Measurements from ENCODE around the gene PTPRJ. TPM values are rescaled to one million over a fixed set of nuclear protein-coding genes. Genes with fewer than 3 reads are reported as not detected.
A peak's percentile ranks its signal among the peaks of the same experiment; 100 is the strongest.

The PTPRJ gene
- total and polyA plus RNA-seq, 10 donors = 6.4 to 135 (median 74.6) TPM

DNA sequence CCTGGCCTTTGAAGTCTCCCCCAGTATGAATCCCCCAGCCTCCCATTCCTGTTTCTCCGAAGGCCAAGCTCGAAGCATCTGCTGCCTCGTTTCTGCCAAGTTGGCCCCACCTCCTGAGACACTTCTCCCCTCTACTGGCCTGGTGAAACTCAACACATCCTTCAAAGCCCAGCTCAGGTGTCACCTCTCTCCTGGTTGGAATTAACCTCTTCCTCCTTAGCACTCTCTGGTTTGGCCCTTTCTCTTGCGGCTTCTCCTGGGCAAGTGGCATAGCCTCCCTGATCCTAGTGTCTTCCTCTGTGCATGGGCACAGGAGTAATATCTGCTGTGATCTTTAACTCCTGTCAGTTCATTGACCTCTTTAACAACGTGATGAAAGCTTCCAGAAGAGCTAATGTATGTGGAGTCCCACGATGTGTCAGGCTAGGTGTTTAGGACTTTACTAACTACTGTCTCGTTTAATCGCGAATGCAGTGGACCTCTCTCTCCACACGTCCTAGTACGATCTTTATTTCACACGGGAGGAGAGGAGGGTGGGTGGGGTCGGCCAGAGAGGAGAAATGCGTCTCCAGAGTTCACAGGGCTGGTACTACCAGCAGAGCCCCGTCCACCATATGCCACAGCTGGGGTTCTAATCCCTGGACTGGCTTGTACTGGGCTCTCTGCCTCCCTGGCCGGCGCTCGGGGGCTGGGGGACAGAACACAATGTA is 826 bp upstream of the PTPRJ start:
- H3K9me3 ChIP-seq = no peaks in the 10 kb centered on the region
- peaks cover 21 to 79% (median 46%) of the 10 kb centered on the region in 6 donors for H3K4me1 ChIP-seq
- peaks cover 0 to 5% (median 0%) of the 10 kb centered on the region in 6 donors for H3K36me3 ChIP-seq
- H3K27me3 ChIP-seq (replicated peaks in 1 of 7) = no peaks in the 10 kb centered on the region
- DNase-seq = no peak
- 49 to 61% (median 54%) methylated on average over 14 to 18 of the region's 18 CpGs for WGBS, 5 donors
- intact Hi-C loops (cut with DNase I; ENCODE audit: low total_unique reads) = no loop called here
- H3K4me3 ChIP-seq = peak overlapping the region in 7 of 8 donors; percentile 79 to 96 (median 84)
- H3K27ac ChIP-seq = peak overlapping the region in 7 of 8 donors; percentile 29 to 95 (median 91)
- TF ChIP-seq POLR2AphosphoS5 (IDR thresholded peaks at IDR 0.05) = no peak
- TF ChIP-seq CTCF (IDR thresholded peaks at IDR 0.05 in 8 of 11, conservative IDR thresholded peaks at IDR 0.05 in 3 of 11) = no peak
- no peak for TF ChIP-seq POLR2A (IDR thresholded peaks at IDR 0.05)

DNA sequence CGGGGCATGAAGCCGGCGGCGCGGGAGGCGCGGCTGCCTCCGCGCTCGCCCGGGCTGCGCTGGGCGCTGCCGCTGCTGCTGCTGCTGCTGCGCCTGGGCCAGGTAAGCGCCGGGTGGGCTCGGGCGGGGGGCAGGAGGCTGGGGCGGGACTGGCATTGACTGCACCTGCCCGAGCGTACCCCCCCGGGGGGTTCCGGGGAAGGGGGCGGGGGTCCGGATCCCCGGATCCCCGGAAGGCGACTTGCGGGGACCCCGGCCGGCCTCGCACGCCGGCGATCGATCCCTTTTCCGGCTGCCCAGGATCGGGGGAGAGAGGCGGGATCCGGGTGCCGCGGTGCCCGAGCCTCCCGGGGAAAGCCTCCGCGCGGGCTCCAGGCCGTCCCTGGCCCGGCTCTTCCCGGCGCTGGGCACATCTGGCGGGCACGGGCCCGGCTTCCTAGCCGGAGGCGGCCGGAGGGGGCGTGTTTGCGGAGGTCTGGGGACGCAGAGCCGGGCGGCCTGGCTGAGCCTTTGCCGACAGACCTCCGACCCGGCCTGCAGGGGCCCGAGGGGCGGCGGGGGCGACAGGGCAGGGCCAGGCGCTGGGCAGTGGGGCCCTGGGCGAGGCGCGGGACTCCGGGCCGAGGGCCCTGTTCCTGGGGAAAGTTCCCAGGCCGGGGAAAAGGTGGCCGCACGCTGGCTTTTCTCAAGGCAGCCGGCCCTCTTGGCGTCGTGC is 705 bp downstream of the PTPRJ start:
- Histone ChIP-seq H3K9me3 (no peaks in the 10 kb centered on the region), H3K27ac (peak overlapping the region; percentile 80 to 95 (median 91)), H3K36me3 (peaks cover 0 to 17% (median 0%) of the 10 kb centered on the region in 6 donors), H3K4me3 (peak overlapping the region; percentile 79 to 96 (median 84)), H3K4me1 (peaks cover 22 to 79% (median 48%) of the 10 kb centered on the region in 6 donors), H3K27me3 (replicated peaks in 1 of 7) (no peaks in the 10 kb centered on the region)
- DNase-seq = peak; percentile 91
- TF ChIP-seq POLR2A (IDR thresholded peaks at IDR 0.05) (no peak), CTCF (IDR thresholded peaks at IDR 0.05 in 8 of 11, conservative IDR thresholded peaks at IDR 0.05 in 3 of 11) (peak in 8 of 11 experiments; percentile 7 to 54 (median 34)), POLR2AphosphoS5 (IDR thresholded peaks at IDR 0.05) (peak in 1 of 3 donors; percentile 55)
- intact Hi-C loops (cut with DNase I; ENCODE audit: low total_unique reads) = no loop called here
- 0 to 1% (median 1%) methylated on average over 40 to 82 of the region's 82 CpGs for WGBS, 5 donors

DNA sequence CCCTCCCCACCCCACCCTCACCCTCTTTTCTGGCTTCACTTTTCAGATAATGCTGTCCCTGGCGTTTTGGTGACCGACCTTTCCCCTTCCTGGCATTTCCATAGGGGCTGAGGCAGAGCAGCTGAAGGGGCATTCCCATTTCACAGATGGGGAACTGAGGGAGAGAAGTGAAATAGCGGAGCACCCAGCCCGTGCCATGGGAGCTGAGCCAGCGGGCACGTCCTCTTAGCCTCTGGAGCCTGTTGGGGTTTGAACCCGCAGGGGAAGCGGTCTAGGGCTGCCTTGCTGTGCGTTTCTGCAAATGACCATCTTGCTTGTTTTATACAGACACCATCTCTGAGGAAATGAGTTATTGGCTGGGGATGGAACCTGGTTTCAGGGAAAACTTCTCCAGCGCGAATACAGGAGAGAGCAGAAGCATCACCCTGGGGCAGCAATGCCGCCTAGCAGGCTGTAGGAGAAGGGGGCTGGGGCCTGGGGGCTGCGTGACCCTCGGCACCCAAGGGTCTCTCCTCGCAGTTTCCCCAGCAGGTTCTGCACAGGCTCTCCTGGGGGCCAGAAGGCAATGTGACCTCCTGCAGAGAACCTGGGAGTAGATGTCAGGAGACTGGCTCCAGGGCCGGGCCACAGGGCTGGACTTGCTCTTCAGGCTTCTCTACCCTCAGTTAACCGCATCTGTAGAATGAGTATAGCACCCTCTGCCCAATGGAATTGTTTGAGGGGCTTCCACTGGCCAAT is 1.5 kb downstream of the PTPRJ start:
- intact Hi-C loops (cut with DNase I; ENCODE audit: low total_unique reads) = no loop called here
- Histone ChIP-seq H3K4me3 (peak overlapping the region; percentile 79 to 96 (median 84)), H3K27me3 (replicated peaks in 1 of 7) (no peaks in the 10 kb centered on the region), H3K4me1 (peaks cover 30 to 86% (median 56%) of the 10 kb centered on the region in 6 donors), H3K36me3 (peaks cover 0 to 18% (median 0%) of the 10 kb centered on the region in 6 donors), H3K9me3 (no peaks in the 10 kb centered on the region), H3K27ac (peak overlapping the region; percentile 80 to 95 (median 91))
- peak; percentile 88 for DNase-seq
- TF ChIP-seq POLR2A (IDR thresholded peaks at IDR 0.05) (no peak), POLR2AphosphoS5 (IDR thresholded peaks at IDR 0.05) (peak; percentile 19 to 44 (median 34)), CTCF (IDR thresholded peaks at IDR 0.05 in 8 of 11, conservative IDR thresholded peaks at IDR 0.05 in 3 of 11) (no peak)
- 36 to 52% (median 41%) methylated on average over 17 of the region's 17 CpGs for WGBS, 5 donors
